ENCODE measurements around the gene ASGR1.
"Not testable (repeated sequence)": the region's sequence is repeated elsewhere in the genome, so short reads cannot be mapped to it uniquely, and the experiment has no call there.

- not testable (repeated sequence) for TF ChIP-seq CTCF, POLR2A (IDR thresholded peaks at IDR 0.05)
Measured at GRCh38 chr17:7169565-7169908, 9.6 kb downstream of the ASGR1 start.

Measured in heart left ventricle (tissue), 13 donors.